ENCODE data around the gene MARCO.

MARCO gene, protein sequence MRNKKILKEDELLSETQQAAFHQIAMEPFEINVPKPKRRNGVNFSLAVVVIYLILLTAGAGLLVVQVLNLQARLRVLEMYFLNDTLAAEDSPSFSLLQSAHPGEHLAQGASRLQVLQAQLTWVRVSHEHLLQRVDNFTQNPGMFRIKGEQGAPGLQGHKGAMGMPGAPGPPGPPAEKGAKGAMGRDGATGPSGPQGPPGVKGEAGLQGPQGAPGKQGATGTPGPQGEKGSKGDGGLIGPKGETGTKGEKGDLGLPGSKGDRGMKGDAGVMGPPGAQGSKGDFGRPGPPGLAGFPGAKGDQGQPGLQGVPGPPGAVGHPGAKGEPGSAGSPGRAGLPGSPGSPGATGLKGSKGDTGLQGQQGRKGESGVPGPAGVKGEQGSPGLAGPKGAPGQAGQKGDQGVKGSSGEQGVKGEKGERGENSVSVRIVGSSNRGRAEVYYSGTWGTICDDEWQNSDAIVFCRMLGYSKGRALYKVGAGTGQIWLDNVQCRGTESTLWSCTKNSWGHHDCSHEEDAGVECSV
- total RNA-seq, result 0 reads per million in 9 experiments

DNA sequence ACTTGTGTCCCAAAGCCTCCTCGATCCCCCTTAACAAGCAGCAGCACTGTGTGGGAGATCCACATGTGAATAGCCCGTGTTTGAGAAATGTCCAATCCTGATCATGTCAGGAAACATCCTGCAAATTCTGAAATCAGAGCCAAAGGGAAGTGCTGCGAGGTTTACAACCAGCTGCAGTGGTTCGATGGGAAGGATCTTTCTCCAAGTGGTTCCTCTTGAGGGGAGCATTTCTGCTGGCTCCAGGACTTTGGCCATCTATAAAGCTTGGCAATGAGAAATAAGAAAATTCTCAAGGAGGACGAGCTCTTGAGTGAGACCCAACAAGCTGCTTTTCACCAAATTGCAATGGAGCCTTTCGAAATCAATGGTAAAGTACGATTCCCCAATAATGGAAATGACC, at the start of gene MARCO:
MARCO (plus strand) TSS at position 164 of the 400 bp plus-strand sequence; CDS start at position 271, 107 bp downstream.
- H3K4me3 Mint-ChIP-seq, result no peak within 1 kb of the TSS
- DNase-seq, result no peak
- H3K27me3 Mint-ChIP-seq, result peaks cover 20 to 25% of the 10 kb centered on the region in 2 donors
- H3K36me3 Mint-ChIP-seq (ENCODE audit: insufficient read depth), result no peaks in the 10 kb centered on the region
- no peak within 1 kb of the TSS for H3K27ac Mint-ChIP-seq
- H3K9me3 Mint-ChIP-seq, result no peaks in the 10 kb centered on the region
- ATAC-seq (replicated peaks), result no peak
- H3K4me1 Mint-ChIP-seq (ENCODE audit: low read depth in 2 of 2), result peaks cover 0 to 3% of the 10 kb centered on the region in 2 donors

DNA sequence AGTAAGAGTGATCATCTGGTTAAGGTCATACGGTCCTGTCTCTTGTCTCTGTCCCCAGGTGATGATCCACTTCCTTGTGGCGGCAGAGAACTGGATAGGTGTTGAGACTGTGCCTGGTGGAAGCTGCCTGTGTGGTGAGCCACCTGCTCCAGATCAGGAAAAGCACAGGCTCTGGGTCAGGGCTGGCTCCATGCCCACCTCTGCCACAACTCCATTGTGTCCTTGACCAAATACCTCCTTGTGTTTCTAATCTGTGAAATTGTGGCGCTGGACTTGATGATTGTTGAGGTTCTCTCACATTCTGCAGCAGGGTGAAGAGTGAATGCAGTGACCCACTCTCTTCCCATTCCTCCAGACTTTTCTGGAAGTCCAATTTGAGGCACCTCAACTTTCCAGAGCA, 48.9 kb upstream of the MARCO start:
- Mint-ChIP-seq H3K9me3 (peaks cover 2 to 12% of the 10 kb centered on the region in 2 donors), H3K27me3 (peaks cover 8 to 13% of the 10 kb centered on the region in 2 donors), H3K27ac (no peak overlapping the region), H3K4me3 (no peak overlapping the region), H3K36me3 (ENCODE audit: insufficient read depth) (no peaks in the 10 kb centered on the region), H3K4me1 (ENCODE audit: low read depth in 2 of 2) (no peaks in the 10 kb centered on the region)
- ATAC-seq (replicated peaks), result no peak
- no peak for DNase-seq

DNA sequence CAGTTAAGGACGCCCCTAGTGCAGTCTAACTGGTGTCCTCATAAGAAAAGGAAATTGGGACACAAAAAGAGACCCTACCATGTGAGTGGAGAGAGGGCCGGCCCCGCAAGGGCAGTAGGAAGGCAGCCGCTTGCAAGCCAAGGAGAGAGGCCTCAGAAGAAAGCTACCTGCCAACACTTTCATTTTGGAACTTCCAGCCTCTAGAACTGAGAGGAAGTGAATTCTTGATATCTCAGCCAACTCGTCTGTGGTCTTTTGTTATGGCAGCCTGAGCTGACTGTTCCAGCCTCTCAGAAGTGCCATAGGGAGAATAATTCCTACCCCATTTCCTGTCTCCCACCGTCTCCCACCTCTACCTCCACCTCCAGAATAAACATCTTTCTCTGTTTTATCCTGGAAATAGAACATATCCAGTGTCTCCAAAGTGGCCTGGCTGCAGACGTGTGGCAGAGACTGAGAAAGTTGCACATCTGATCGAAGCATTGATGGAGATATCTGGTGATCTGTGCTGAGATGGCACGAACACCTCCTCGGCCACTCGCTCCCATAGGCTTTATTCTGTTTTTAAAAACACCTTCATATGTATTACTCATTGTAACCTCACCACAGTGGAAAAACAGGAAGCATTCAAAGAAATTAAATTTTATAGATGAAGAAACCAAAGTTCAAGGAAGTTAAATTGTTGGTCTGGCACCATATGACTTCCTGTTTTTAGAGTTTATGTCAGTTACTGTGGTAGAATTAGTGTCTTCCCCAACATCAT, 39.5 kb upstream of the MARCO start:
- no peak for DNase-seq
- Mint-ChIP-seq H3K27me3 (peaks cover 0 to 35% of the 10 kb centered on the region in 2 donors), H3K36me3 (ENCODE audit: insufficient read depth) (no peaks in the 10 kb centered on the region), H3K9me3 (peaks cover 0 to 7% of the 10 kb centered on the region in 2 donors), H3K4me1 (ENCODE audit: low read depth in 2 of 2) (no peaks in the 10 kb centered on the region), H3K27ac (no peak overlapping the region), H3K4me3 (no peak overlapping the region)
- no peak for ATAC-seq (replicated peaks)

DNA sequence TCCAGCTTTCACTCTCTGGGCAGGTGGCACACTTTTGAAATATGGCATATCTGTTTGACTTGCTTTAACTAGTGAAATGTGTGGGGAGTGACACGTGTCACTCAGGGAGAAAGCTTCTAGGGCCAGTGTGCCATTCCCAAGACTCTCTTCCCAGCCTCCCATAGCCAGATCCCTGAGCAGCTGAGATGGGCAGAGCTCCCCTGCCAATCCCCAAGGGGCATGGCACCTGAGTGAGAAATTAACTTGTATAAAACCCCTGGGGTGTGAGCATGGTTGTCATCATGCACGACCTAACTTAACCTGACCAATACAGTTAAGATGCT, 39.0 kb upstream of the MARCO start:
- no peaks in the 10 kb centered on the region for H3K36me3 Mint-ChIP-seq (ENCODE audit: insufficient read depth)
- ATAC-seq (replicated peaks) (no peak), DNase-seq (no peak)
- H3K27me3 Mint-ChIP-seq, result peaks cover 0 to 35% of the 10 kb centered on the region in 2 donors
- no peak overlapping the region for H3K27ac Mint-ChIP-seq
- peak overlapping the region in 1 of 2 donors; percentile 6 for H3K4me3 Mint-ChIP-seq
- H3K9me3 Mint-ChIP-seq, result peaks cover 0 to 7% of the 10 kb centered on the region in 2 donors
- H3K4me1 Mint-ChIP-seq (ENCODE audit: low read depth in 2 of 2), result no peaks in the 10 kb centered on the region

DNA sequence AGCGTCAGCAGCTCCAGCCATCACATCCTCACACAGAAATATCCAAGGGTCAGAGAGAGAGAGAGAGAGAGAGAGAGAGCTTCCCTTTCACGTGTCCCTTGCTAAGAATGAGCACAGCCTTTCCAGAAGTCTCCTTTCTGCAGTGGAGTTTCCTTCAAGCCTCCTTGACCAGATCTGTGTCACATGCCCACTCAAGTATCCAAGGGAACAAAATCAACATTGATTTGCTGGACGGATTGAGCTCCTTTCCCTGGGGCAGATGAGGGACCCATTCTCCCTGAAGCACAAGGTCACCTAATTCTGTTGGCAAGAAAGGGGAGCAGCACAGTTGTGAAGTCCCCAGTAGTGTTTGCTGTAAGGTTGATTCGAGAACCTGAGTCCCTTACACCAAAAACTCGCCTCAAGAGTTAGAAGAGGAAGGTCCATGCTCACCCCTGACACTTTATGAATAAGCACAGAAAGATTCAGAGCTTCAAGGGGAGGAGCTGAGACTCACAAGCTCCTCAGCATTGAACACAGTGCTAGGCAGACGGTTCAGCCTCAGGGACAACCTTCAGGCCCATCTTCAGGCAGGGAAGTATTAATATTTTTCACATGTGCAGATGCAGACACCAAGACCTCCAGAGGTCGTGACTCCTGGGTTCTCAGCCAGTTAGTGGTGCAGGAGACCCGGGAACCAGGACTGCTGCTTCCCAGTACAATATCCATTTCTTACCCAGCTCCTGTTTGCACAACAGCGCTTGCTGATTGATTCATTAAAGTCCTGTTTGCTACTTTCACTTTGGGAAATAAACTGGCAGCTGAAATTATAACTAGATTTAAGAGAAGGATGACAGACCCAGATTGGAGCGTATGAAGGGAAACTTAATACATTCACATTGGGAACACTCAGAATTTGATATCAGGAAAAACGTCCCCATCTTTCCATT, 38.2 kb upstream of the MARCO start:
- Mint-ChIP-seq H3K4me1 (ENCODE audit: low read depth in 2 of 2) (no peaks in the 10 kb centered on the region), H3K27me3 (peaks cover 0 to 35% of the 10 kb centered on the region in 2 donors), H3K36me3 (ENCODE audit: insufficient read depth) (no peaks in the 10 kb centered on the region), H3K9me3 (peaks cover 0 to 7% of the 10 kb centered on the region in 2 donors), H3K4me3 (no peak overlapping the region), H3K27ac (no peak overlapping the region)
- no peak for ATAC-seq (replicated peaks)
- DNase-seq, result no peak

DNA sequence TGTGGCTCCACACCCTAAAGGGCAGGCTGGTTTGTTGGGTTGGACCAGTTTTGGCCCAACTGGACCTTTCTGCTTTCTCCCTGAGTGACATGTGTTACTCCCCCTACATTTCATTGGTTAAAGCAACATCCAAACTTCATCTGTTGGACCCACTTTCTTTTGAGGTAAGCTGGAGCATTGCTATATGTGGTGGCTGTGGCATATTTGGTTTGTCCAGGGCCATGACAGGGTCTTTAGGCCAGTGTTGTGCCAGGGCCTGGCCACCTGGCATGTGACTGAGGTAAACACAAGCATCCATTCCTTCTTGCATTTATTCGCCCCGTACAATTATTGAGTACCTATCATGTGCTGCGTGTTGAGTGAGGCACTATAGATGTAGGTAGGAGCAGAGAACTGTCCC, 36.8 kb upstream of the MARCO start:
- DNase-seq (no peak), ATAC-seq (replicated peaks) (no peak)
- Mint-ChIP-seq H3K27me3 (peaks cover 4 to 35% of the 10 kb centered on the region in 2 donors), H3K4me3 (no peak overlapping the region), H3K27ac (no peak overlapping the region), H3K36me3 (ENCODE audit: insufficient read depth) (no peaks in the 10 kb centered on the region), H3K9me3 (peaks cover 0 to 7% of the 10 kb centered on the region in 2 donors), H3K4me1 (ENCODE audit: low read depth in 2 of 2) (no peaks in the 10 kb centered on the region)

DNA sequence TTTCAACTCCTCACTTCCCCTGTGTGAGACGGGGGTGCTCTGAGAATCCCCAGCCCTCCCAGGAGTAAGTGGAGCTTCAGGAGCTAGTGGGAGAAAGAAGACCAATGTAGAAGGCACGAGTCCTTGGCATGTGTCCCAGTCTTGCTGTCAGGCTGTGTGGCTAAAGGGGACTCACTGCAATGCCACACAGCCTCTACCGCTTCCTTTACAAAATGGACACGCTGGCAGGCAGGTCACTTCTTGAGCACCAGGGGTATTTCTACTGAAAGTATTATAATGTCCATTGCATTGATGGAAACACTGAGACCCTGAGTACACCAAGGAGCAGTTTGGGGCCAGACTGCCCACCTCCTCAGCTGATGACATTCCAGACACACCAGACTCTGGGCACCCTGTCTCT, 35.8 kb upstream of the MARCO start:
- H3K4me3 Mint-ChIP-seq, result no peak overlapping the region
- ATAC-seq (replicated peaks) (no peak), DNase-seq (no peak)
- H3K27me3 Mint-ChIP-seq, result peaks cover 4 to 35% of the 10 kb centered on the region in 2 donors
- no peaks in the 10 kb centered on the region for H3K36me3 Mint-ChIP-seq (ENCODE audit: insufficient read depth)
- H3K27ac Mint-ChIP-seq, result no peak overlapping the region
- H3K9me3 Mint-ChIP-seq, result peaks cover 0 to 7% of the 10 kb centered on the region in 2 donors
- no peaks in the 10 kb centered on the region for H3K4me1 Mint-ChIP-seq (ENCODE audit: low read depth in 2 of 2)

DNA sequence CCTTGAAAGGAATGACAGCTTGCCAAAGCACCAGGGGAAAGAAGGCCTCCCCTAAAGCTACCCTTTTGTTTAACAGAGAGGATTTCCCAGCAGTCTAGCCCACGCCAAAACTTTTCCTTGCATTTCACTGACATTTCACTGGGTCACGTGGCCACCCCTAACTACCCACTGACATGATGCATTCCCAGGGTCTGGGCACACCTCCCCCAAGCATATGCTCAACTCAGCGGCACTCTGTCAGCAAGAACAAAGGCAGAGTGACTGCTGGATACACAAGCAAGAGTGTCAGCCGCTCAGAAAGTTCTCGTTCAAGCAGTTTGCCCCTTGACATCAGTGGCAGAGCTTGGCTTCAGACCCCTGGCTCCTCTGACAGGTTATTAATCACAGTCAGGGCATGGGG, 34.2 kb upstream of the MARCO start:
- Mint-ChIP-seq H3K4me1 (ENCODE audit: low read depth in 2 of 2) (no peaks in the 10 kb centered on the region), H3K27me3 (peaks cover 9 to 21% of the 10 kb centered on the region in 2 donors), H3K27ac (no peak overlapping the region), H3K36me3 (ENCODE audit: insufficient read depth) (no peaks in the 10 kb centered on the region), H3K9me3 (no peaks in the 10 kb centered on the region), H3K4me3 (no peak overlapping the region)
- DNase-seq (no peak), ATAC-seq (replicated peaks) (no peak)

DNA sequence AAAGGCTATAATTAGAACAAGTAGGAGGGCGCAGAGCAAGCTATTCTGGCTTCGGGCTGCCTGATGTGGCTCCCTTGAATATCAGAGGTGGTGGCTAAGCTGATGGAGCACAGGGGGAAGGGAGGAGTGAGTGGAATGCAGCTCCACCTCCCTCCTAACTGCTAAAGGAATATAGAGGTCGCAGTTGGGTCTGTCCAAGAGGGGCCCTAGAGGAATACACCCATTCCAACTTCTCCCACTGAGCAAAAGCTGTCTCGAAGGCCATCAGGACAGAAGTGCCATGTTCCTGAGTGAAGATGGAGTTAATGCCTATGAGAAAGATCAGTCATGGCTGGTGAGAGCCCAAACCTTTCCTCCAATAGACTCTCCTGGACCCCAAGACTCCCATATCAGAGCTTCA, 32.8 kb upstream of the MARCO start:
- Mint-ChIP-seq H3K27me3 (peaks cover 10 to 18% of the 10 kb centered on the region in 2 donors), H3K9me3 (no peaks in the 10 kb centered on the region), H3K36me3 (ENCODE audit: insufficient read depth) (no peaks in the 10 kb centered on the region), H3K4me3 (no peak overlapping the region), H3K27ac (no peak overlapping the region), H3K4me1 (ENCODE audit: low read depth in 2 of 2) (no peaks in the 10 kb centered on the region)
- ATAC-seq (replicated peaks) (no peak), DNase-seq (no peak)

DNA sequence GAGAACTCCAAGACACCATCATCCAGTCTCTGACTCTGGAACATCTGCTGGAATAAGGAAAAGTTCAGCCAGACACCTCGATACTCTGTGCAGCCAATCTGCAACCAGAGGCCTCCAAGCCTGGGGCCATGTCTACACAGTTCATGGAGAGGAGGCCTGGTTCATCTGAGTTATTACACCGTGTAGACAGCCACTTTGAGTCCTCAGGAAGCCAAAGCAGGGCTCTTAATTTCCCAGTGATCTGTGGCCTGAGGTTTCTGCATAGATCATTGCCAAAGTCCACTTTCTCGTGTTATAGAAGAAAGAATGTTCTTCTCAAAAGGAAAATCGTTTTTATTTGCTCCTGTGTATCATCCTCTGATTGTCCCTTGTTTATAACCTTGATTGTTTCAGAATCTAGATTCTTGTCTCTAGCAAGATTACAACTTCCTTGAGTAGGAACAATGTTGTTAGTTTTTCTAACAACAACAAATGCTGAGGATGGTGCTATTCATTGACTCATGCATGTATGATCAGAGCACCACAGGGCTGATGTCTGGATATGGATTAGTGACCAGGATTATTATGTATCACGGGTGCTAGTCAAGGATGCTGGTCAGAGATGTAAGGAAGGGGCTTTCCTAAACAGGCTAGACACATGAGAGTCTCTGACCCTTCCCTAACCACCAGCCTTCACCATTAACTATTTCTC, 30.7 kb upstream of the MARCO start:
- peaks cover 0 to 23% of the 10 kb centered on the region in 2 donors for H3K27me3 Mint-ChIP-seq
- H3K4me1 Mint-ChIP-seq (ENCODE audit: low read depth in 2 of 2), result no peaks in the 10 kb centered on the region
- no peak overlapping the region for H3K4me3 Mint-ChIP-seq
- DNase-seq (no peak), ATAC-seq (replicated peaks) (no peak)
- H3K27ac Mint-ChIP-seq, result no peak overlapping the region
- no peaks in the 10 kb centered on the region for H3K9me3 Mint-ChIP-seq
- H3K36me3 Mint-ChIP-seq (ENCODE audit: insufficient read depth), result no peaks in the 10 kb centered on the region

DNA sequence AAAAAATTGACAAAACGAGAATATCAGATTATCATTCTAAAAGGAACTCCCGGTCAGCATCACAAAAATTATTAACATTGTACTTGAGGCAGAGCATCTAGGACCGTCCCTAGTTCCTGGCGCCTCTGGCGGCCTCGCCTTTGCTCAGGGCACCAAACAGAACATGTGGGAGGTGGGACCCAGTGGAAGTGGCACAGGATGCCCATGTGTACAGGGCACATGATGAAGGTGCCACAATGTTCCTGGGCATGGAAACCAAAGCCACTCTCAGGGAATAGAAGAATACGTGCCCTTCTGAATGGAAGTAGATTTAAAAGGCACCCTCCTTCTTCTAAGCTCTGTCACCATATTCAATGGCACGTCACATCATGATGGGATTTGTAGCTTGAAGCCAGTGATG, 30.1 kb upstream of the MARCO start:
- no peak overlapping the region for H3K4me3 Mint-ChIP-seq
- ATAC-seq (replicated peaks), result no peak
- DNase-seq, result no peak
- no peaks in the 10 kb centered on the region for H3K36me3 Mint-ChIP-seq (ENCODE audit: insufficient read depth)
- H3K27me3 Mint-ChIP-seq, result peaks cover 0 to 27% of the 10 kb centered on the region in 2 donors
- H3K9me3 Mint-ChIP-seq, result no peaks in the 10 kb centered on the region
- H3K27ac Mint-ChIP-seq, result no peak overlapping the region
- H3K4me1 Mint-ChIP-seq (ENCODE audit: low read depth in 2 of 2), result no peaks in the 10 kb centered on the region

DNA sequence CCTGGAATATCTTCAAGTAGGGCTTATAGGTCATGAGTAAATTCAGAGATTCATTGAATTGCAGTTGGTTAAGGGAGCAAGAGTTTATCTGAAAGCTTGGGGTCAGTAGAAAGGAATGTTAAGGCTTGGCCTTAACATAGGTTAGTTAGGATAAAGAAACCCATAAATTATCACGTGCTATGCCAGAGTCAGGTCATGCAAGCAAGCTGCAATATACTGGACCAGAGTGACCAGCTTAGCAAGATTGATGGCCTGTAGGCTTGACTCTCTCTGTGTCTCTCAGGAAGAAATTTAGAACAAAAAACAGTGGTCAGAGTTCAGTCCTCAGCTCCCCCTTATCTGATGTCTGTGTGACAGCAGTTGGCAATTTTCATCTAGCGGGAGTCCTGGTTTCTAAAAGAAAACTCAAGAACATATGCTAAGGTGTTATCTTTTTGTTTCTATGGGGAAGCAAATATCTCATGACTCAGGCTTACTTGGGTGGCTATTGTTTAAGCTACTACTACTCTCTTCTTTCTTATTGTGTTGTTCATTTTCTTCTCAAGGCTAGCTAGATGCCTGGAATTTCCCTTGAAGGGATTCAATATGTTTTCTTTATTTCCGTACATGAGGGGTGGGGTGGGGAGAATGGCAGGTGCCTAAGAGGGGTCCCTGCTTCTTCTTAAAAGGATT, 28.7 kb upstream of the MARCO start:
- Mint-ChIP-seq H3K9me3 (no peaks in the 10 kb centered on the region), H3K36me3 (ENCODE audit: insufficient read depth) (no peaks in the 10 kb centered on the region), H3K27ac (no peak overlapping the region), H3K4me3 (no peak overlapping the region), H3K4me1 (ENCODE audit: low read depth in 2 of 2) (no peaks in the 10 kb centered on the region), H3K27me3 (peaks cover 0 to 33% of the 10 kb centered on the region in 2 donors)
- DNase-seq, result no peak
- ATAC-seq (replicated peaks), result no peak

All from effector memory CD8-positive, alpha-beta T cell (primary cell).